CD4-positive, alpha-beta T cell treated with Interleukin-17A for 4 hours (primary cell): ENCODE measurements around the gene HCLS1.
"Not testable (repeated sequence)": the region's sequence is repeated elsewhere in the genome, so short reads cannot be mapped to it uniquely, and the experiment has no call there.

Experiments
- DNase-seq: peaks from one replicate; pipeline ENCODE4 v3.0.0-alpha.2; 2020; ENCODE audit warnings: mixed read lengths

The HCLS1 gene

GRCh38 chr3:121654493-121655385 lies 6.0 kb downstream of the HCLS1 start:
- DNase-seq, result no peak

GRCh38 chr3:121651684-121652083 lies 9.0 kb downstream of the HCLS1 start:
- no peak for DNase-seq

- DNase-seq, result no peak
Observed at GRCh38 chr3:121649645-121650044, 11.1 kb downstream of the HCLS1 start.

- no peak for DNase-seq
Observed at GRCh38 chr3:121648219-121648958, 12.3 kb downstream of the HCLS1 start.

GRCh38 chr3:121645054-121645453 lies 15.6 kb downstream of the HCLS1 start:
- DNase-seq, result no peak

GRCh38 chr3:121642601-121643314 lies 17.9 kb downstream of the HCLS1 start:
- no peak for DNase-seq

GRCh38 chr3:121641127-121641526 lies 19.6 kb downstream of the HCLS1 start:
- no peak for DNase-seq

GRCh38 chr3:121637922-121638321 lies 22.8 kb downstream of the HCLS1 start:
- DNase-seq, result no peak

- DNase-seq, result no peak
Observed at GRCh38 chr3:121630355-121630754, 30.3 kb downstream of the HCLS1 start.

GRCh38 chr3:121629601-121630000 lies 31.1 kb downstream of the HCLS1 start:
- DNase-seq, result no peak

- no peak for DNase-seq
Observed at GRCh38 chr3:121627622-121628021, 33.1 kb downstream of the HCLS1 start.

GRCh38 chr3:121627211-121627610 lies 33.5 kb downstream of the HCLS1 start:
- DNase-seq, result no peak

GRCh38 chr3:121626495-121626894 lies 34.2 kb downstream of the HCLS1 start:
- no peak for DNase-seq

GRCh38 chr3:121624147-121624899 lies 36.4 kb downstream of the HCLS1 start:
- no peak for DNase-seq

- no peak for DNase-seq
Observed at GRCh38 chr3:121621491-121621890, 39.2 kb downstream of the HCLS1 start.

- no peak for DNase-seq
Observed at GRCh38 chr3:121619691-121620090, 41.0 kb downstream of the HCLS1 start.

- DNase-seq, result no peak
Observed at GRCh38 chr3:121606106-121606505, 54.6 kb downstream of the HCLS1 start.

GRCh38 chr3:121604759-121605158 lies 55.9 kb downstream of the HCLS1 start:
- DNase-seq, result no peak

GRCh38 chr3:121601212-121601812 lies 59.4 kb downstream of the HCLS1 start:
- no peak for DNase-seq

GRCh38 chr3:121599900-121600299 lies 60.8 kb downstream of the HCLS1 start:
- DNase-seq, result not testable (repeated sequence)

- DNase-seq, result no peak
Observed at GRCh38 chr3:121598564-121598963, 62.1 kb downstream of the HCLS1 start.

GRCh38 chr3:121595765-121596406 lies 64.8 kb downstream of the HCLS1 start:
- no peak for DNase-seq
